Femur (tissue), 1 donor: ENCODE data around the gene FFAR2.

Source experiments
- DNase-seq: peaks from one replicate; pipeline ENCODE4 v3.0.0-alpha.2; 2017

FFAR2 gene

GRCh38 chr19:35491836-35492360, 43.8 kb downstream of the FFAR2 start:
- no peak for DNase-seq

GRCh38 chr19:35493971-35494370, 45.9 kb downstream of the FFAR2 start:
- DNase-seq, result no peak

- peak; percentile 63 for DNase-seq
These were observed 47.3 kb downstream of the FFAR2 start for GRCh38 chr19:35495107-35496064.

GRCh38 chr19:35497406-35497805, 49.3 kb downstream of the FFAR2 start:
- DNase-seq, result no peak

GRCh38 chr19:35498220-35498619, 50.2 kb downstream of the FFAR2 start:
- DNase-seq, result no peak

GRCh38 chr19:35498984-35499527, 51.0 kb downstream of the FFAR2 start:
- no peak for DNase-seq

GRCh38 chr19:35500611-35501010, 52.6 kb downstream of the FFAR2 start:
- DNase-seq, result no peak
